Measurements from ENCODE around the gene WDR77.

DNA sequence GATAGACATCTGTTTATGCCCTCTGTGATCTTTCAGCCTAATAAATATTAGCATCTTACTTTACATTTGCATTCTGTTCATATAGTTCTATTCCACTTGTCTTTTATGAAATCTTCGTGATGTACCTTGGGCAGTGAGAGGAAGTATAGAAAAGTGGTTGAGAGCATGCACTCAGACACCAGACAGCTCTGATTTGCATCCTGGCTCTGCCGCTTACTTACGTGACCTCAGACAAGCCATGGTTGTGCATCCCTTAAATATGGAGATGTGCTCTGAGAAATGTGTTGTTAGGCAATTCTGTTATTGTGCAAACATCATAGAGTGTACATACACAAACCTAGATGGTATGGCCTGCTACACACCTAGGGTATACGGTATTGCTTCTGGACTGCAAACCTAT is 44.5 kb downstream of the WDR77 start:
- TF ChIP-seq CTCF (conservative IDR thresholded peaks at IDR 0.05; ENCODE audit: low read length) (no peak), EZH2phosphoT487 (IDR thresholded peaks at IDR 0.05; ENCODE audit: borderline replicate concordance) (no peak)
